Head of caudate nucleus (tissue), 42 donors: ENCODE measurements around the gene ATXN3.
A peak's percentile ranks its signal among the peaks of the same experiment; 100 is the strongest.
"Not testable (repeated sequence)": the region's sequence is repeated elsewhere in the genome, so short reads cannot be mapped to it uniquely, and the experiment has no call there.

Source experiments
- DNase-seq, 42 donors: peaks; one replicate each; pipeline versions ENCODE4 v3.0.0 to v3.0.0-alpha.2; 2020 to 2021; ENCODE audit warnings: mixed read lengths in 7 of 42
- intact Hi-C: fragments of 100-400 bp; cut with DNase I; formaldehyde crosslinking; loops from one replicate; pipeline ENCODE4 v1.15.0; 2022

ATXN3 gene

GRCh38 chr14:92093320-92093719 lies 13.1 kb downstream of the ATXN3 start:
- DNase-seq, result peak in 8 of 42 donors; percentile 10 to 54 (median 22)
- intact Hi-C loops, result no loop called here

GRCh38 chr14:92088494-92088893 lies 17.9 kb downstream of the ATXN3 start:
- no peak for DNase-seq
- intact Hi-C loops, result no loop called here

- no peak for DNase-seq
Observed at GRCh38 chr14:92074555-92074954, 31.8 kb downstream of the ATXN3 start.

GRCh38 chr14:92058006-92058917 lies 48.1 kb downstream of the ATXN3 start:
- peak in 3 of 42 donors; percentile 12 to 47 (median 17) for DNase-seq

More at GRCh38 chr14:92074555-92074954, 31.8 kb downstream of the ATXN3 start:
- intact Hi-C loops, result no loop called here

GRCh38 chr14:92049781-92050180 lies 56.6 kb downstream of the ATXN3 start:
- intact Hi-C loops, result no loop called here
- no peak for DNase-seq

More at GRCh38 chr14:92058006-92058917, 48.1 kb downstream of the ATXN3 start:
- intact Hi-C loops, result no loop called here

GRCh38 chr14:92049221-92049620 lies 57.2 kb downstream of the ATXN3 start:
- intact Hi-C loops, DNase-seq: not testable (repeated sequence)

- DNase-seq, intact Hi-C loops: not testable (repeated sequence)
Observed at GRCh38 chr14:92045904-92046303, 60.5 kb downstream of the ATXN3 start.

- DNase-seq, result not testable (repeated sequence)
- intact Hi-C loops, result loop anchor here (2.0 kb wide), 1 partner anchor 65 kb away; the partner anchor contains the start of gene ATXN3
Observed at GRCh38 chr14:92041766-92042165, 64.6 kb downstream of the ATXN3 start.

GRCh38 chr14:92041203-92041602 lies 65.2 kb downstream of the ATXN3 start:
- DNase-seq, result no peak
- intact Hi-C loops, result loop anchor here (2.0 kb wide), 1 partner anchor 66 kb away; the partner anchor contains the start of gene ATXN3

- DNase-seq, result peak in 18 of 42 donors; percentile 15 to 69 (median 36)
- intact Hi-C loops, result loop anchor here (2.0 kb wide), 1 partner anchor 66 kb away; the partner anchor contains the start of gene ATXN3
Observed at GRCh38 chr14:92040431-92041051, 65.8 kb downstream of the ATXN3 start.

- intact Hi-C loops, result loop anchor here (2.0 kb wide), 1 partner anchor 67 kb away; the partner anchor contains the start of gene ATXN3
- DNase-seq, result peak; percentile 90 to 99 (median 97)
Observed at GRCh38 chr14:92039719-92040430, 66.5 kb downstream of the ATXN3 start, which contains the start of gene TRIP11. Gene TRIP11, minus strand, starts transcription at chr14:92040059. Its CDS starts 374 bp downstream, at chr14:92039685.

- intact Hi-C loops, result no loop called here
- DNase-seq, result peak in 9 of 42 donors; percentile 9 to 65 (median 54)
Observed at GRCh38 chr14:92039063-92039718, 67.2 kb downstream of the ATXN3 start.

GRCh38 chr14:92037989-92038388 lies 68.4 kb downstream of the ATXN3 start:
- intact Hi-C loops, result no loop called here
- DNase-seq, result no peak

GRCh38 chr14:92035890-92036289 lies 70.5 kb downstream of the ATXN3 start:
- DNase-seq, result no peak
- intact Hi-C loops, result no loop called here

GRCh38 chr14:92033906-92034687 lies 72.3 kb downstream of the ATXN3 start:
- intact Hi-C loops, result no loop called here
- no peak for DNase-seq

- intact Hi-C loops, result no loop called here
- DNase-seq, result no peak
Observed at GRCh38 chr14:92033433-92033832, 72.9 kb downstream of the ATXN3 start.

GRCh38 chr14:92026548-92027190 lies 79.7 kb downstream of the ATXN3 start:
- no peak for DNase-seq
- intact Hi-C loops, result no loop called here
